ENCODE results near the gene CIDEC. TPM values are rescaled to one million over a fixed set of nuclear protein-coding genes. Genes with fewer than 3 reads are reported as not detected.
"Not testable (repeated sequence)": the region's sequence is repeated elsewhere in the genome, so short reads cannot be mapped to it uniquely, and the experiment has no call there.

The CIDEC gene
- total RNA-seq, 2 donors from 2014 or later, result 3.5 TPM; not detected in 1

GRCh38 chr3:9866639-9867038, 13.4 kb downstream of the CIDEC start:
- H3K27ac ChIP-seq, result peak overlapping the region; percentile 59 to 60
- WGBS, result 61% methylated on average over 8 of the region's 8 CpGs
- intact Hi-C loops (cut with DNase I), result no loop called here
- no peaks in the 10 kb centered on the region for H3K4me1 ChIP-seq (replicated peaks)
- no peaks in the 10 kb centered on the region for H3K27me3 ChIP-seq (replicated peaks; ENCODE audit: insufficient read depth)
- H3K9me3 ChIP-seq, result no peaks in the 10 kb centered on the region
- no peaks in the 10 kb centered on the region for H3K36me3 ChIP-seq
- H3K4me3 ChIP-seq, result no peak overlapping the region
- TF ChIP-seq CTCF (IDR thresholded peaks at IDR 0.05) (no peak), POLR2AphosphoS5 (IDR thresholded peaks at IDR 0.05) (peak; percentile 34)
- peak; percentile 29 for DNase-seq (ENCODE audit: low spot score)

DNA sequence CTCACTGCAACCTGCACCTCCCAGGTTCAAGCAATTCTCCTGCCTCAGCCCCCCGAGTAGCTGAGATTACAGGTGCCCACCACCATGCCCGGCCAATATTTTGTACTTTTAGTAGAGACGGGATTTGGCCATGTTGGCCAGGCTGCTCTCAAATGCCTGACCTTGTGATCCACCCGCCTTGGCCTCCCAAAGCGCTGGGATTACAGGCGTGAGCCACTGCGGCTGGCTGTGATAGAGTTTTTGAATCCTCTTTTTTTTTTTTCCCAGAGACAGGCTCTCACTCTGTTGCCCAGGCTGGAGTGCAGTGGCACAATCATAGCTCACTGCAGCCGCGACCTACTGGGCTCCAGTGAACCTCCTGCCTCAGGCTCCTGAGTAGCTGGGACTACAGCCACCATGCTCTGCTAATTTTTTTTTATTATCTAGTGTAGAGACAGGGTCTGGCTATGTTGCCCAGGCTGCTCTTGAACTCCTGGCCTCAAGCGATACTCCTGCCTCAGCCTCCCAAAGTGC, 14.9 kb downstream of the CIDEC start:
- intact Hi-C loops (cut with DNase I); DNase-seq (ENCODE audit: low spot score); H3K4me3 ChIP-seq; H3K4me1 ChIP-seq (replicated peaks); H3K9me3 ChIP-seq; H3K27me3 ChIP-seq (replicated peaks; ENCODE audit: insufficient read depth); H3K36me3 ChIP-seq: not testable (repeated sequence)
- peak overlapping the region; percentile 59 to 74 for H3K27ac ChIP-seq
- 85% methylated on average over 10 of the region's 10 CpGs for WGBS

- WGBS, result 42% methylated on average over 16 of the region's 16 CpGs
Measured at GRCh38 chr3:9864200-9864927, 15.7 kb downstream of the CIDEC start.

GRCh38 chr3:9863058-9863772, 16.8 kb downstream of the CIDEC start:
- 68% methylated on average over 20 of the region's 22 CpGs for WGBS
- intact Hi-C loops (cut with DNase I), result loop anchor here (1.0 kb wide), 1 partner anchor 53 kb away; no protein-coding TSS in a partner anchor
- H3K4me3 ChIP-seq, result peak overlapping the region; percentile 12 to 23
- TF ChIP-seq POLR2A (IDR thresholded peaks at IDR 0.05) (no peak), CTCF (IDR thresholded peaks at IDR 0.05) (no peak), POLR2AphosphoS5 (IDR thresholded peaks at IDR 0.05) (no peak)
- H3K9me3 ChIP-seq, result no peaks in the 10 kb centered on the region
- no peaks in the 10 kb centered on the region for H3K36me3 ChIP-seq
- no peaks in the 10 kb centered on the region for H3K27me3 ChIP-seq (replicated peaks; ENCODE audit: insufficient read depth)
- no peak for DNase-seq (ENCODE audit: low spot score)
- no peaks in the 10 kb centered on the region for H3K4me1 ChIP-seq (replicated peaks)
- peak overlapping the region; percentile 50 to 59 for H3K27ac ChIP-seq

More at GRCh38 chr3:9864200-9864927, 15.7 kb downstream of the CIDEC start:
- intact Hi-C loops (cut with DNase I), result loop anchor here (1.0 kb wide), 1 partner anchor 20 kb away; no protein-coding TSS in a partner anchor
- H3K36me3 ChIP-seq, result no peaks in the 10 kb centered on the region
- no peak for TF ChIP-seq POLR2A (IDR thresholded peaks at IDR 0.05)
- TF ChIP-seq POLR2AphosphoS5 (IDR thresholded peaks at IDR 0.05), result no peak
- no peak for TF ChIP-seq CTCF (IDR thresholded peaks at IDR 0.05)
- H3K4me3 ChIP-seq, result no peak overlapping the region
- peak; percentile 22 for DNase-seq (ENCODE audit: low spot score)
- peak overlapping the region; percentile 59 to 74 for H3K27ac ChIP-seq
- H3K4me1 ChIP-seq (replicated peaks), result no peaks in the 10 kb centered on the region
- H3K27me3 ChIP-seq (replicated peaks; ENCODE audit: insufficient read depth), result no peaks in the 10 kb centered on the region
- H3K9me3 ChIP-seq, result no peaks in the 10 kb centered on the region

DNA sequence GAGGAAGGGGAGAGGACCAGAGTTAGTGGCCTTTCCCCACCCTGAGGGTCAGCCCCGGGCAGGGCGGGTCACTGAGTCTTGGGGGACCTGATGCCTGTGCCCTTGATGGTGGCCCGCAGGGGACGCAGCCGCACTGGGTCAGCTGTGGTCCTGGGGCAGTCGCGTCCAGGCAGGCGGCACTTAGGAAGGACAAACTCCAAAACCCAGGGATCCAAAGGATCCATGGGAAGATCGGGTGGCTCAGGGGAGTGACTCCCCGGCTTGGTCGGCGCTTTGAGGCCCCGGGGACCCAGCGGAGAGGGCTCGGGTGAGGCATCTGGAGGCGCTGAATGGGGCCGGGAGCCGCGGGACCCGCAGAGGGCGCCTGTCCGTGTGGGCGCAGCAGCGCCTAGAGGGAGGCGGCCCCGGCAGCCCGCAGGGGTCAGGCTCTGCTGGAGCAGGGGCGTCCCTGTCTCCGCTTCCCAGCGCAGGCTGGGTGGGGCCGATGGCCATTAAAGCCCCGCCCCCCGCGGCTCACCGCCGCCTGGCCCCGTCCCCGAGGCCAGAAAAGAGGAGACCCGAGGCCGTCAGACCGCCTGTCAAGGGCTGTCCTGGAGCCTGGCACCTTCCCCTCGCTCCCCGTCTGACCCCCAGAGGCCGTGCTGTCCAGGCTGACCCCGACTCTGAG, 17.5 kb downstream of the CIDEC start:
- no peak for DNase-seq (ENCODE audit: low spot score)
- Histone ChIP-seq H3K4me3 (peak overlapping the region; percentile 12 to 23), H3K27ac (peak overlapping the region; percentile 35 to 50), H3K36me3 (no peaks in the 10 kb centered on the region), H3K4me1 (replicated peaks) (no peaks in the 10 kb centered on the region), H3K27me3 (replicated peaks; ENCODE audit: insufficient read depth) (no peaks in the 10 kb centered on the region), H3K9me3 (no peaks in the 10 kb centered on the region)
- intact Hi-C loops (cut with DNase I), result loop anchor here (1.0 kb wide), 1 partner anchor 54 kb away; no protein-coding TSS in a partner anchor
- 52% methylated on average over 19 of the region's 45 CpGs for WGBS
- TF ChIP-seq POLR2A (IDR thresholded peaks at IDR 0.05), result no peak
- peak in 3 of 4 experiments; percentile 7 to 36 (median 31) for TF ChIP-seq CTCF (IDR thresholded peaks at IDR 0.05)
